CD4-positive, alpha-beta T cell treated with Interleukin-4 for 4 hours (primary cell): ENCODE results near the gene SELENOT.

ENCODE experiments used
- DNase-seq: peaks from one replicate; pipeline ENCODE4 v3.0.0-alpha.2; 2020

Gene SELENOT

DNA sequence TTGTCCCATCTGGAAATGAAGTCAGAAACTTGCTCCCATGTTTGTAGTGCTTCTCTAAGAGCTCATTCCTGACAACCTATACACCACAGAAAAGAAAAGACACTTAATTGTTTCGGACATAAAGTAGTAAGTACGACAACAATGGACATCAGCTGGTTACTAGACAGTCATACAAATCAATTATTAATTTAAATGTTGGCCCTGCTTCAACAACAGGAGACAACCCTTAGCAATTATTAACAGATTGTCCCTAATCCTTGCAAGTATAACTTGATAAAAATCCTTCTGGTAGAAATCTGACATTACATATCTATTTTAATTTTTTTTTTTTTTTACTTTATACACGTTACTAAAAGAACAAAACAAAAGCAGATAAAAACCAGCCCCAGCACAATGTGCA, 70.8 kb downstream of the SELENOT start:
- no peak for DNase-seq

DNA sequence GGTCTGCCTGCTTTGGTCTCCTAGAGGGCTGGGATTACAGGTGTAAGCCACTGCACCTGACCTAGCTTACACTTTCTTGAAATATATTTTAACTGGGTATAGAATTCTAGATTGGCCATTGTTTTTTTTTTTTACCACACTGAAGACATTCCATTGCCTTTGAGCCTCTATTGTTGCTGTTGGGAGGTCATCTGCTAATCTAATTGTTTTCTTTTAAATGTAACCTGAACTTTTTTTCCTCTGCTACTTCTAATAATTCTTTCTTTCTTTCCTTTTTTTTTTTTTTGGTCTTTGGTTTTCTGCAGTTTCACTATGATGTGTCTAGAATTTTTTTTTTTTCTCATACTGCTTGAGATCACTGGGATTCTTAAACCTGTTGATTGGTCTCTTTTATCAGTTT, 72.5 kb downstream of the SELENOT start:
- no peak for DNase-seq
